T-helper 1 cell (primary cell): ENCODE results near the gene SPRYD3.
"Not testable (repeated sequence)": the region's sequence is repeated elsewhere in the genome, so short reads cannot be mapped to it uniquely, and the experiment has no call there.

Experiments used
- DNase-seq, 5 donors: peaks; one replicate each; pipeline ENCODE4 v3.0.0-alpha.2; 2012 to 2020
- total RNA-seq, 4 donors: gene quantifications; one replicate each; lab custom pipeline; 2026; lab: John Stamatoyannopoulos, UW

The SPRYD3 gene, protein sequence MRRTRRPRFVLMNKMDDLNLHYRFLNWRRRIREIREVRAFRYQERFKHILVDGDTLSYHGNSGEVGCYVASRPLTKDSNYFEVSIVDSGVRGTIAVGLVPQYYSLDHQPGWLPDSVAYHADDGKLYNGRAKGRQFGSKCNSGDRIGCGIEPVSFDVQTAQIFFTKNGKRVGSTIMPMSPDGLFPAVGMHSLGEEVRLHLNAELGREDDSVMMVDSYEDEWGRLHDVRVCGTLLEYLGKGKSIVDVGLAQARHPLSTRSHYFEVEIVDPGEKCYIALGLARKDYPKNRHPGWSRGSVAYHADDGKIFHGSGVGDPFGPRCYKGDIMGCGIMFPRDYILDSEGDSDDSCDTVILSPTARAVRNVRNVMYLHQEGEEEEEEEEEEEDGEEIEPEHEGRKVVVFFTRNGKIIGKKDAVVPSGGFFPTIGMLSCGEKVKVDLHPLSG
- 25.1 to 34.6 (median 32.7) reads per million in 4 donors for total RNA-seq

DNA sequence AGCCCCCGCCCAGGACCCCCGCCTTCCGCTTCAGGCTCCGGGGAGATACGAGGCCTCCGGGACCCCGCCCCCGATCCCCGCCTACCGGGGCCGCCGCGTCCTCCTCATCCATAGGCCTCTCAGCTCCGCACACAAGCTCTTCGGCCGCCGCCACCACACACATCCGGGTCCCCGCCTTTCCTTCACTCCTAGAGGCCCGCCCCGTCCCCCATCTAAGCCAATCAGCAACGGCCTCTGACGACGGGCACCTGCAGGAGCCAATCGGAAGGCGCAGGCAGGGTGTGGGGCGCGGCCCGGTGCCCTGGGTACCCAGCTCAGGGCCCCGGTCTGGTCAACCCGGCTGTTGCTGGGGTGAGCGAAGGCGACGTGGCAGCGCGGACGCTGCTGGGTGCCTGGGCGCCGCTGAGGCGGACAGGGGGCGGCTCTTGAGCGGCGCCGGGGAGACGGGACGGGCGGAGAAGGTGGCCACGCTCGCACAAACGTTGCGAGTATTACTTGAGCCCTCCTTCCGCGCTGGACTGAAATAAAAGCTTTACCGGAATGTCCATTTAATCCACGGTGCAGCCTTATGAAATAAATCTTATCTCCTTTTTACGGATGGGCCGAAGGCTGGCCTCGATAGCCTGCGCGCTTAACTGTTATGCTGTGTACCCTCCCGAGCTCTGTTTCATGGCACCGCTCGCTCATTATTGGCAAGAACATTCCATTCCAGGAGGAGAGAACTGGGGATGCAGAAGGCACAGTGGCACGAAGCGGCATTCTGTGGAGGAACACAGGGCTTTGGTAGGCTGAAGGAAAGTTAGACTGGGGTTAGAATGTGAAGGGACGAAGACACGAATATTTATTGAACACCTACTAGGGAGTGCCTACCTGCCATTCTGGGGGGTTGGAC, at the start of gene SPRYD3:
Gene SPRYD3 (minus strand): TSS at position 165 of the 892 bp plus-strand sequence. CDS start 57 bp downstream, at position 108.
- DNase-seq, result peak; percentile 95 to 97 (median 96)

DNA sequence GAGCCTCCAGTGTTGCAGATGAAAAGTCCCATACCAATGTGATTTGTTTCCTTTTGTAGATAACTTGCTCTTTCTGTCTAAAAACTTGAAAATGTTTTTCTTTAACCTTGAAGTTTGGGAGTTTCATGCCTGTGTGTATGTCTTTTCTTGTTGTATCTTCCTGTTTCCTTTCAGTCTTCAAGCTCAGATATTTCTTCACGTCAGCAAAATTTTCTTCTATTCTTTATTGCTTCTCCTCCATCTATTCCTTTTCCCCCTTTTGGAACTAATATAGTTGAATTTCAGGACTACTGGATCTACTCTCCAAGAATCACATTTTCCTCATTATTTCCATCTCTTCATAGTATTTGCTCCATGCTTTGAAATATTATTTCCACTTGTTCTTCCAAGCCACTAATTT, 48.0 kb upstream of the SPRYD3 start:
- DNase-seq, result no peak

DNA sequence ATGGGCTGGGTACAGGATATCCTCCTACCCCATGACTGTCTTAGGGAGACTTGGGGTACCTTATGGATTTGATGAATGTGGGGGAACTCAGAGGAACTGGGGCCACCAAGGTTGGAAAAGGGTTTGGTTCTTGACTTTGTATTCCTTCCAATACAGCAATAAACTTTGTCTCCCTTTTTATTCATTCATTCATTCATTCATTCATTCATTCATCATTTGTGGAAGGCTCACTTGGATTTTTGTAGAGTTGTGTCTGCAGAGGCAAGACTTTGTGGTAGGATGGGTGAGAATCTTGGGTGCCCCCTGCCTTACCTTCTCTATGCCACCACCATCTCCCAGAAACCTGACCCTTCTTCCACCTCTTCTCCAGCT, 45.1 kb upstream of the SPRYD3 start:
- no peak for DNase-seq

DNA sequence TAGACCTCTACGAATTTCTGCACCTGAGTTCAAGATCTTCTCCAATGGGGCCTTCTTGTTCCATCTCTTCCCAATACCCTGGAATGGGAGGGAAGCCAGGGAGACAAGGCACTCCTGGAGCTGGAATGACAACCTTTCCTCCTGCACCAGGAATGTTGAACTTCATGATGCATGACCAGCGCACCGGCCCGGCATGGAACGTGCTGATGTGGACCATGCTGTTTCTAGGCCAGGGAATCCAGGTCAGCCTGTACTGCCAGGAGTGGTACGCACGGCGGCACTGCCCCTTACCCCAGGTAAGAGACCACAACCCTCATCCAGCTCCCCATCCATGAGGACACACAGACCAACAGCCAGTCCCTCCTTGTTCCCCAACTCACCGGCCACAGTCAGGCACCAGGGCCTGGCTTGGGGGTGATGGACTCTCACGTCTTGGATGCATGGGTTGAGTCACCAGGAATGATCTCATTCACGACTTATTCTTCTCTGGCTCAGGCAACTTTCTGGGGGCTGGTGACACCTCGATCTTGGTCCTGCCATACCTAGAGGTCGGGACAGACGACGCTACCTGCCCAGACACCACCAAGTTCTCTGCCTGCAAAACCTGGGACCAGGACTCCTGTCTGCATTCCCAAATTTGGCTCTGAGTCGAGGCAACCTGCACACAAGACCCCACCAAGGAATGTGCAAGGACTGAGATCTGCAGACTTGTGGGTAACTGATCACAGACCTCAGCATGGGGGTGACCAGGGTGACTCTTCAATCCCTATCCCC, 44.6 kb upstream of the SPRYD3 start:
- DNase-seq, result no peak

DNA sequence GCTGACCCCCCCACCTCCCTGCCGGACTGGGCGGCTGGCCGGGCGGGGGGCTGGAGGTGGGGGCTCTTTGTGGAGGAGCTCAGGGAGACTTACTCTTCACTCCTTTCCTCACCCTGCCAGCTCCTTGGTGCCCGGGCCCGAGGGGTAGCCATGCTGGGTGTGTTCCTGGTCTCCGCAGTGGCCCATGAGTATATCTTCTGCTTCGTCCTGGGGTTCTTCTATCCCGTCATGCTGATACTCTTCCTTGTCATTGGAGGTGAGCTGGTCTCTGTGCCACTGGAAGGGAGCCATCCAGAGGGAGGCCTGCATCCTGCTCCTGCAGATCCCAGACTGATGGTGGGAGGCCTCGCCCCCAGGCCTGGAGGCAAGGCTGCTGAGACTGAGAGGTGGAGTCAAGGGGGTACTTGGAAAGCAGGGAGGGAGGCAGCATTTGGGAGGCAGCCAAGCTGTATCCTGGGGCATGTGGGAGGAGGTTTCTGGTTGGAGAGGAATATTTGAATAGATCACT, 43.8 kb upstream of the SPRYD3 start:
- no peak for DNase-seq

DNA sequence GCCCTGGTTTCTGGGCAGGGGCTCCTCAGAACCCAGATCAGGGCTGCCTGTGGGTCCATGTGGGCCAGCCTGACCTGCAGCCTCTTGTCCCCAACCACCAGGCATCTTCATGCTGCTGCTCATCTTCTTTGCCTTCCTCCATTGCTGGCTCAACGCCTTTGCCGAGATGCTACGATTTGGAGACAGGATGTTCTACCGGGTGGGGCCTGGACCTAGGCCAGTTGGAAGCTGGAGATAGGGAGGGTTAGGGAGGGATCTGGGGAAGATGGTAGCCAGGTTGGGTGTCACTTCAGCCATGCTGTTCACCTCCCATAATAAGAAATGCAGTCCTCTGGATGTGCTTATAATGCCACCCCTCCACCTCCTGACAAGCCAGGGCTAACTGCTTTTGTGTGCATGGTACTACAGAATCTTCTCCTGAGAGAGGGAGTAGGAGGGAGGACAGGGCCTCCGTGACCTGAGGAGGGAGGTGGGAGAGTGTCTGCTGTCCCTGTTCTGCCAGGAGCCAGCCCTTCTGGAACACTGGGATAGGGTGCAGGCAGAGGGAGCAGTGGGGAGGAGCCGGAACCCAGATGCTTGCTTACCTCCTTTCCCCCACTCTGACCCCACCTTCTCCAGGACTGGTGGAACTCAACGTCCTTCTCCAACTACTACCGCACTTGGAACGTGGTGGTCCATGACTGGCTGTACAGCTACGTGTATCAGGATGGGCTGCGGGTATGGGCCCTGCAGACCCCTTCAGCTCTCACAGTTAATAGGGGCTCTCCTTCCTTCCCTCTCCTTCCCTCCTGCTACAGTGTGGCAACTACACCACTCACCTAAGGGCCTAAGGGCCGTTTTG, 41.7 kb upstream of the SPRYD3 start:
- no peak for DNase-seq

DNA sequence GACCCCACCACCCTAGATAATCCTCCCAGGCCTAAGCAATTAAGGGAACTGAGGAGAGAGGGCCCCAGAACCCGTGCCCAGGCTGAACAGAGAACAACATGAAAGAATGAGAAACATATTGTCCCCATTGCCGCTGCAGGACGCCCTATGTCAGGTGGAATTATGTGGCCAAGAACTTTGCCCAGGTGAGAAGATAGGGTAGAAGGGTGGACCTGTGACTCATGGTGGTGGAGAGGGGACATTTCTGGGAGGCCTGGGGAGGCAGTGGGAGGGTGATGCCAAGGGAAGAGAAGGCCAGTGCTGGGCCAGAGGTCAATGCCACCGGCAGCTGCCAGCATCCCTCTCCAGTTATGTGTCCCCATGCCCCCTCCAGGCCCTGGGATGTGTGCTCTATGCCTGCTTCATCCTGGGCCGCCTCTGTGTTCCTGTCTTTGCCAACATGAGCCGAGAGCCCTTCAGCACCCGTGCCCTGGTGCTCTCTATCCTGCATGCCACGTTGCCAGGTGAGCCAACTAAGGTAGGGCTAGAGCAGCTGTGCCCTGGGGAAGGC, 39.6 kb upstream of the SPRYD3 start:
- no peak for DNase-seq

DNA sequence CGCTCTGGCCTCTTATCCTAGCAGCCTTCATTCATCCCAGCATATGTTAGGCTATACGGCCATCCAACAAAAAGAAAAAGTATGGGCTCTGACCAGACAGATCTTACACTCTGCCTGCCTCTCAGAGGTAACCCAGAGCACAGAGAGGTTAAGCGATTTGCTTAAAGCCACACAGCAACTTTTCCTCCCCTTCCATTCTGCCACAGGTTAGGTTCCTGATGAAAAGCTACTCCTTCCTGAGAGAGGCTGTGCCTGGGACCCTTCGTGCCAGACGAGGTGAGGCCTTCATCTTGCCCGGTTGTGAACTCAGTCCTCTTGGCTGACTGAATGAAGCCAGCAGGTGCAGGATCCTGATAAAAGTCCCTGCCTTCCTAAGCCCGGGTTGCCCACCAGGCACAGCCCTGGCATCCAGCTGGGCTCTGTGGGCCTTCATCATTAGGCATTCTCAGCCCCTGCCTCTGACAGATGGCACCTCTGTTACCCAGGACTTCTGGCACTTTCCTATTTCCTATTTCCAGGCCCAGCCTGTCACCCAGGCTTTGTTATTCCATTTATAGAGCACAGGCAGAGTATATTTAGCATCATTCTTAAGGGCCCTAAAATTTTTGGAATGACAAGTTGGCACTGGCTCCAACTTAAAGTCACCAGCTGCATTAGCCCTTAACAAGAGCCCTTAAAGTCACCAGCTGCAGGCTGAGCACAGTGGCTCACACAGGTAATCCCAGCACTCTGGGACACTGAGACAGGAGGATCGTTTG, 36.9 kb upstream of the SPRYD3 start:
- no peak for DNase-seq

DNA sequence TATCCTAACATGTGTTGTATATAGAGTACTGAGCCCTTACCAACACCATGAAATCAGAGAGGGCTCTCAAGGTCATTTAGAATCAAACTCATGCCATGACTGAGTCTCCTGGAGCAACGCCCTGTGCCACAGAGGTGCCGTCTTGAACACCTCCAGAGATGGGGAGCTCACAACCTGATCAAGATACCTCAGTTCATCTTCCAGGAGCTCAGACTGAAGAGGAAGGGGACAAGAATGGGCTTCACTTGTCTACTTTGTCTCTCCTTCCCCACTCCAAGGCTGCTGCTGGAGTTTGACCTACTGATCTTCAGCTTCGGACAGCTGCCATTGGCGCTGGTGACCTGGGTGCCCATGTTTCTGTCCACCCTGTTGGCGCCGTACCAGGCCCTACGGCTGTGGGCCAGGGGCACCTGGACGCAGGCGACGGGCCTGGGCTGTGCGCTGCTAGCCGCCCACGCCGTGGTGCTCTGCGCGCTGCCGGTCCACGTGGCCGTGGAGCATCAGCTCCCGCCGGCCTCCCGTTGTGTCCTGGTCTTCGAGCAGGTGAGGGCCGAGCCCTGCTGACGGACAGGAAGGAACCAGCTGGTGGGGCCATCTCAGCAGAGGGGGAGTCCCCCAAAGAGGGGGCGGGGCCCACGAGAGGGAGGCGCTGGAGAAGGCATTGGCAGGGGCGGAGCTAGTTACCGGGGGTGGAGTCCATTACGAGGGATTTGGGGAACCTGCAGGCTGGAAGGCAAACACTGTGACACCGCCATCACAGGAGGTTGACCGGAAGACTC, 36.1 kb upstream of the SPRYD3 start:
- no peak for DNase-seq

DNA sequence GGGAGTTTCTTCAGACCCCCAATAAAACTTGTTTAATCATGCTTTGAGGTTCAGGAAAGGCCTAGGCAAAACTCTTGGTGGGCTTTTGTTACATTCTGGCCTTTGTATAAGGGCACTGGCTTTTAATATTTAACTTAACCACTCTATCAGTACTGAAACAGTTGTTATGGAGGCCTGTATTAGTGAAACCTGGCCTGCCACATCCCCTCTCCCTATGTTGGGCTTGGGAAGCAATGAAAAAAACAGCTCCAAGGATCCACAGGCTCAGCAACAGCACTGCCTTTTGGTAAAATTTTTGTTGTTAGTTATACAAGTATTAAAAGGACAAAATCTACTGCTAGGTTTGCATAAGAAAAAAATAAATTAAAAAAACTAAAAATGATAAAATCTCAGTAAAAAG, 34.8 kb upstream of the SPRYD3 start:
- DNase-seq, result no peak

DNA sequence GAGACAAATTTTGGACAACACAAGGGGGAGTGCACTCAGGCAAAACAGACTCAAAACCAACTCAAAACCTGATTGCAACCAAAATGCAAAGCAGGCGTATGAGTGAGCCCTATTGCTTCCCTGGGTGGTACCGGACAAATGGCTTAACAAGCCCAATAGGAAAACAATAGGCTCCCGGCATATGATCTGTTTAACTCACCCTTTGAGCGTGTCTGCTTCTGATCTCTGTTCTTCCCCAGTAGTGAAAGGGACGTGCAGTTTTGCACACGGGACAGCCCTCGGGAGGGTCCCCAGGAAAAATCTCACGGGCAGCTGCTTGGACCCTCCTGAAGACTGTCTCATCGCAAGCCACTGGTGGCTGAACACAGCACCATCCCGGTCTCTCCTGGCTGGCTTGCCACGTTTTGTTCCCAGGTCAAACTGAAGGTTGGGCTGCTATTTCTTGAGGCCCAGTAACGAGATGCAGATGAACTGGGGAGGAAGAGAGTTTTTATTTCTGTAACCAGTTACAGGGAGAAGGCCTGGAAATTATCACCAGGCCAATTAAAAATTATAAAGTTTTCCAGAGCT, 34.0 kb upstream of the SPRYD3 start:
- no peak for DNase-seq

DNA sequence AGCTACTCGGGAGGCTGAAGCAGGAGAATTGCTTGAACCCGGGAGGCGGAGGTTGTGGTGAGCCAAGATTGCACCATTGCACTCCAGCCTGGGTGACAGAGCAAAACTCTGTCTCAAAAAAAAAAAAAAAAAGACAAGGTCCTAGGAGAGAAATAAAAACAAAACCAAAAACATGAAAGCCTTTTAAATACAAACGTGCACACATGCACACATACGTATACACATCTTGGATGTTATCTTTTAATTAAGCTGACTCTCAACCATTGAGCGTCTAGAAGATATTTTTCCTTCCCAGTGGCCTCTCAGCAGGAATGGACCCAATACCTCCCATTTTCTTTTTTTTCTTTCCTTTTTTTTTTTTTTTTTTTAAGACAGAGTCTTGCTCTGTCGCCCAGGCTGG, 33.2 kb upstream of the SPRYD3 start:
- not testable (repeated sequence) for DNase-seq

DNA sequence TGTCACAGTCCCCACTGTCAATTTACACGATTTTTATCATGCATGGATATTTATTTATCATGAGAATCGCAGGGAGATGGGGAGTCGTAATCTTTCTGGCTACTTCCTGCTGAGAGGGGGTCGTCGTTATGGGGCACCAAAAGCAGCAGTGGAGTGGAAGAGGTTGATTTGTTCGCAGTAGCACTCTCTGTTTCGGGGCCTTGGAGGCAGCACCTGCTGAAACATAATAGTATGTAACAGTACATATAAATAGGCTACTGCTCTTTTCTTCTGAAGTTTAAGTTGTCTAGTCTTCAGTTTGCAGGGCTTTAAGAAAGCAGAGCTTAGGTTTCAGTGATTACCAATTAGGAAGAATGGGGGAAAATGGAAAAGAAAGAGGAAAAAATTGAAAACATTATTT, 27.9 kb upstream of the SPRYD3 start:
- DNase-seq, result no peak

DNA sequence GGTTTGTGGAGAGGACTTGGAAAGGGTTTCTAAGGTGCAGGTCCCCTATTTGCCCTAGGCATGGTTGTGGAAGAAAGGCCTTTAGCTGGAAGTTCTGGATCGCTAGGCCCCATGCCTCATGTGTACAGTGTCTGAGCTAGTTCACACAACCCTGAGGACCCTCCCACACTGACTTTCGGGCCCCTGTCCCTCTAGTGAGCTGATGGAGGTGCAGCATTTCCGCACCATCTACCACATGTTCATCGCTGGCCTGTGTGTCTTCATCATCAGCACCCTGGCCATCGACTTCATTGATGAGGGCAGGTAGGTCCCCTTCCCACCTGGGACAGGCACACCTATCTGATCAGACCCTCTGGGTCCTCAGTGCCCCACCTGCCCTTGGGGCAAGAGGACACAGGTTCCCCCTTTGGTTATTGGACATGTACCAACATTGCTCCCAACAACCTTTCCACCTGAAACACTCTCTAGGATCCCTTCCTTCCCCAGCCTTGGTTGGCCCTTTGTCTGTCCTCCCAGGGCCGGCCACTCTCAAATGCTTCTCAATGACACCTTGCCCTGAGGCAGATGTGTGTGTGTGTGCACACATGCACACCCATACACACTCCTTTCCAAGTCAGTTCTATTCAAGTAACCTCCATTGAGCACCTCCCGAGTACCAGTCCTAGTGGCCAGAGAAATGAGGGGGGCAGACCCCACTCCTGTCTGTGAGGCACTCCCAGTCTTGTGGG, 26.7 kb upstream of the SPRYD3 start:
- DNase-seq, result no peak

DNA sequence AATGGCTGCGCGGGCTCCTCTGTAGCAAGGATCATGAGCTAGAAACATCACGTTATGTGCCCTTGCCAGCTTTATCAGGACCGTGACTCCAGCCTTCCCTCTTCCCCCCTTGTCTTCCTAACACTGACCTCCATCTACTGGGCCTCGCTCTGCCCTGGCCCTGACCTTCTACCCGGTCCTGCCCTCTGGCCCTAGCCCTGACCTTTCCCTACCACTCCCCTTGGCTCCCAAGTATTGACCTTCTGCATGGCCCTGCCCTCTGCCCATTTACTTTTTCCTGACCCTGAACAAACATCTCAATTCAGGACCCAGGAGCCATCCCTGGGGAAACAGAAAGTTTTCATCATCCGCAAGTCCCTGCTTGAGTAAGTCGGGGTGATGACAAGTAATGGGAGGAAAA, 26.1 kb upstream of the SPRYD3 start:
- DNase-seq, result no peak

DNA sequence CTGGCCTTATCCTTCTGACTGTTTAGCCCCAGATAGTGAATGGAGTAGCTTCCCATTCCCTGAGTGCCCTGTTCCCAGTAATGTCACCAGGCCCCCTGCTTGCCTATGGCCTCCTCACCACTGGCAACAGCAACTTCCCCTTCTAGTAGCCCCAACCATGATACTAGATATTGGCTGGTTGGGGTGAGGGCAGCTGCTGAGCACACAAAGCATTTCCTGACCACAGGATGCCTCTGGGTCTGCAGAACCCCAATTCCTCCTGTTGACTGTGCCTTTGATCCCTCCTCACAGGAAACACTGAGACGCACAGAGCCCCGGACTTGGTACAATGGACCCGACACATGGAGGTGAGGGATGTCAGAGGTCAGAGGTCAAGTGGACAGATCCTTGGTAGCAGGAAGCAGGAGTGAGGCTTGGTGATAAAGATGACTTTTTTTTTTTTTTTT, 24.7 kb upstream of the SPRYD3 start:
- peak in 1 of 5 donors; percentile 25 for DNase-seq

DNA sequence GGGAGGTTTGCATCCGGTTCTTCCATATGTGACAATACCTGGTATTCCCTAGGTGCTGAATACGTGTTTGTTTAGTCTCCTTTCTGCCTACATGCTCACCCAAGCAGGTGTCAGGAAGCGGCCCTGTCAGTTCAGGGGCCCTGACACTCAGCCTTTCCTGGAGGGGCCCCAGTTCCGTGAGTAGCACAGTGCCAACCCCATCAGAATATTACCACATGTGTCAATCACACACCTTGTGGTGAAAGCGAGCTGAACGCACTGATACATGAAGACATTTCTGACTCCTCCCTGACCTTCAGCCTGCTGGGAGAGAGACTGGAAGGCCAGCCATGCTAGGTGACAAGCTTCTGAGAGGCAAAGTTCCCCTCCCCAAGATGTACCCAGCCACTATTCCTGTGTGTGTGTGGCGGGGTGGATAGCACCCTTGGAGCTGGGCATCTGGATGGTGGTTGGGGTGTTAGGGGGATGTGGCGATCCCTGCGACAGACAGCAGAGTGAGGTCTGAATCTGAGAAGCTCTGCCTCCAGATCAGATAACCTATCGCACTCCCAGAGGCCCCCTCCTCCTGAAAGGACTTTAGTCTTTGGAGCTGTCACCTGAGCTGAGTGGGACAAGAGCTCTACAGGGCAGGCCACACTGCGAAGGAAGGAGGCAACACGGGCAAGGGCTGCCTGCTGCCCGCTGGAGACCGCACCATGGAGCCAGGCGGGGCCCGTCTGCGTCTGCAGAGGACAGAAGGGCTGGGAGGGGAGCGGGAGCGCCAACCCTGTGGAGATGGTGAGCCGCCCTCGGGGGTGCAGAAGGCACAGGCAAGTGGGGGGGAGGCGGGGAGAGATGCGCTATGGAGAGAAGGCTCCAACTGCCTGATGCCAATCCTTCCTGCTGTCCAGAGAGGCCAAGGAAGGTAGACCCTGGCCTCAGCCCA, 24.0 kb upstream of the SPRYD3 start, which contains the start of gene SOAT2:
Gene SOAT2 (plus strand): TSS at position 604 of the 925 bp plus-strand sequence. CDS start 92 bp downstream, at position 696.
- peak in 2 of 5 donors; percentile 14 to 43 for DNase-seq
